ENCODE data around the gene MAGI2. TPM values are rescaled to one million over a fixed set of nuclear protein-coding genes. Genes with fewer than 3 reads are reported as not detected.

MAGI2 gene
- total RNA-seq, 1 experiment from 2014 or later = 0.22 TPM

GRCh38 chr7:78092331-78092730, 1361.1 kb downstream of the MAGI2 start:
- Histone ChIP-seq H3K9ac (ENCODE audit: low read length) (no peak overlapping the region), H4K20me1 (ENCODE audit: insufficient read depth) (no peaks in the 10 kb centered on the region), H3K79me2 (ENCODE audit: insufficient read depth, low read length) (no peaks in the 10 kb centered on the region), H3K4me2 (ENCODE audit: low read length) (no peak overlapping the region), H3K27ac (ENCODE audit: low read depth, low read length) (no peak overlapping the region), H3K9me2 (ENCODE audit: insufficient read depth) (no peaks in the 10 kb centered on the region), H3K4me1 (ENCODE audit: control insufficient read depth in 1 of 2, insufficient read depth in 2 of 2, low read length in 2 of 2) (no peaks in the 10 kb centered on the region), H3K27me3 (ENCODE audit: insufficient read depth, low read length) (peaks cover 49% of the 10 kb centered on the region), H2AFZ (ENCODE audit: low read depth, low read length, poor library complexity, severe bottlenecking) (no peak overlapping the region), H3K9me3 (ENCODE audit: control insufficient read depth in 1 of 2, insufficient read depth in 1 of 2, low read depth in 1 of 2, low read length in 2 of 2) (no peaks in the 10 kb centered on the region), H3K4me3 (replicated peaks in 1 of 2; ENCODE audit: low read depth in 1 of 2, low read length in 2 of 2) (no peak overlapping the region), H3K36me3 (ENCODE audit: control insufficient read depth in 1 of 2, insufficient read depth in 2 of 2, low read length in 2 of 2) (no peaks in the 10 kb centered on the region)
- intact Hi-C loops (cut with micrococcal nuclease) = no loop called here
- CTCF ChIA-PET = no interaction called here
- DNase-seq (ENCODE audit: low read depth, low spot score) = no peak
- ATAC-seq = no peak
- RAD21 ChIA-PET (ENCODE audit: low non-redundant PET in 1 of 2, low total read pairs in 2 of 2, uncharacterized antibody in 2 of 2, unreplicated experiment in 2 of 2) = no interaction called here
- TF ChIP-seq POLR2AphosphoS5 (IDR thresholded peaks at IDR 0.05; ENCODE audit: low read depth, low read length) = no peak
- no peak for TF ChIP-seq EZH2 (IDR thresholded peaks at IDR 0.05)
- no peak for TF ChIP-seq ELF1 (IDR thresholded peaks at IDR 0.05; ENCODE audit: borderline replicate concordance, low read depth)
- no peak for TF ChIP-seq MAX (IDR thresholded peaks at IDR 0.05)
- no peak for TF ChIP-seq CBX3 (IDR thresholded peaks at IDR 0.05; ENCODE audit: low read depth)
- TF ChIP-seq JUND (IDR thresholded peaks at IDR 0.05) = no peak
- POLR2A ChIA-PET = no interaction called here
- no TSS peak for BruUV-seq (replicated peaks)

GRCh38 chr7:78090616-78091015, 1362.9 kb downstream of the MAGI2 start:
- peaks cover 49% of the 10 kb centered on the region for H3K27me3 ChIP-seq (ENCODE audit: insufficient read depth, low read length)
- H3K4me3 ChIP-seq (replicated peaks in 1 of 2; ENCODE audit: low read depth in 1 of 2, low read length in 2 of 2) = no peak overlapping the region
- H4K20me1 ChIP-seq (ENCODE audit: insufficient read depth) = no peaks in the 10 kb centered on the region
- no peak overlapping the region for H3K4me2 ChIP-seq (ENCODE audit: low read length)
- TF ChIP-seq POLR2AphosphoS5 (IDR thresholded peaks at IDR 0.05; ENCODE audit: low read depth, low read length) (no peak), RAD21 (IDR thresholded peaks at IDR 0.05; ENCODE audit: low read depth) (peak; percentile 14; the same call in 1 of the 2 replicates), CEBPB (IDR thresholded peaks at IDR 0.05; ENCODE audit: low read depth) (no peak), ZFX (IDR thresholded peaks at IDR 0.05) (no peak), SP1 (IDR thresholded peaks at IDR 0.05; ENCODE audit: low read depth) (no peak)
- TF ChIP-seq, protein P1, sequence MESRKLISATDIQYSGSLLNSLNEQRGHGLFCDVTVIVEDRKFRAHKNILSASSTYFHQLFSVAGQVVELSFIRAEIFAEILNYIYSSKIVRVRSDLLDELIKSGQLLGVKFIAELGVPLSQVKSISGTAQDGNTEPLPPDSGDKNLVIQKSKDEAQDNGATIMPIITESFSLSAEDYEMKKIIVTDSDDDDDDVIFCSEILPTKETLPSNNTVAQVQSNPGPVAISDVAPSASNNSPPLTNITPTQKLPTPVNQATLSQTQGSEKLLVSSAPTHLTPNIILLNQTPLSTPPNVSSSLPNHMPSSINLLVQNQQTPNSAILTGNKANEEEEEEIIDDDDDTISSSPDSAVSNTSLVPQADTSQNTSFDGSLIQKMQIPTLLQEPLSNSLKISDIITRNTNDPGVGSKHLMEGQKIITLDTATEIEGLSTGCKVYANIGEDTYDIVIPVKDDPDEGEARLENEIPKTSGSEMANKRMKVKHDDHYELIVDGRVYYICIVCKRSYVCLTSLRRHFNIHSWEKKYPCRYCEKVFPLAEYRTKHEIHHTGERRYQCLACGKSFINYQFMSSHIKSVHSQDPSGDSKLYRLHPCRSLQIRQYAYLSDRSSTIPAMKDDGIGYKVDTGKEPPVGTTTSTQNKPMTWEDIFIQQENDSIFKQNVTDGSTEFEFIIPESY (IDR thresholded peaks at IDR 0.05; ENCODE audit: extremely low read depth, insufficient replicate concordance, low read length) = no peak
- no peaks in the 10 kb centered on the region for H3K4me1 ChIP-seq (ENCODE audit: control insufficient read depth in 1 of 2, insufficient read depth in 2 of 2, low read length in 2 of 2)
- ChIA-PET RAD21 (ENCODE audit: low non-redundant PET in 1 of 2, low total read pairs in 2 of 2, uncharacterized antibody in 2 of 2, unreplicated experiment in 2 of 2) (no interaction called here), CTCF (interaction anchor here (0.6 kb wide), 1 partner anchor 65 kb away, joined by 3 read pairs; no protein-coding TSS in a partner anchor), POLR2A (no interaction called here)
- no peak for ATAC-seq
- H3K79me2 ChIP-seq (ENCODE audit: insufficient read depth, low read length) = no peaks in the 10 kb centered on the region
- BruUV-seq (replicated peaks) = no TSS peak
- no peaks in the 10 kb centered on the region for H3K9me3 ChIP-seq (ENCODE audit: control insufficient read depth in 1 of 2, insufficient read depth in 1 of 2, low read depth in 1 of 2, low read length in 2 of 2)
- DNase-seq (ENCODE audit: low read depth, low spot score) = no peak
- no peaks in the 10 kb centered on the region for H3K36me3 ChIP-seq (ENCODE audit: control insufficient read depth in 1 of 2, insufficient read depth in 2 of 2, low read length in 2 of 2)
- no peaks in the 10 kb centered on the region for H3K9me2 ChIP-seq (ENCODE audit: insufficient read depth)
- intact Hi-C loops (cut with micrococcal nuclease) = no loop called here
- H2AFZ ChIP-seq (ENCODE audit: low read depth, low read length, poor library complexity, severe bottlenecking) = no peak overlapping the region
- no peak overlapping the region for H3K9ac ChIP-seq (ENCODE audit: low read length)
- no peak overlapping the region for H3K27ac ChIP-seq (ENCODE audit: low read depth, low read length)
